Right hindlimb (tissue), 1 donor: ENCODE results near the gene SPRED2.

Experiments
- DNase-seq: peaks from one replicate; pipeline ENCODE4 v3.0.0-alpha.2; 2018

SPRED2 gene

GRCh38 chr2:65438137-65438899 is 5.9 kb upstream of the SPRED2 start:
- DNase-seq, result no peak

GRCh38 chr2:65437392-65438135 is 5.2 kb upstream of the SPRED2 start:
- DNase-seq, result no peak

DNA sequence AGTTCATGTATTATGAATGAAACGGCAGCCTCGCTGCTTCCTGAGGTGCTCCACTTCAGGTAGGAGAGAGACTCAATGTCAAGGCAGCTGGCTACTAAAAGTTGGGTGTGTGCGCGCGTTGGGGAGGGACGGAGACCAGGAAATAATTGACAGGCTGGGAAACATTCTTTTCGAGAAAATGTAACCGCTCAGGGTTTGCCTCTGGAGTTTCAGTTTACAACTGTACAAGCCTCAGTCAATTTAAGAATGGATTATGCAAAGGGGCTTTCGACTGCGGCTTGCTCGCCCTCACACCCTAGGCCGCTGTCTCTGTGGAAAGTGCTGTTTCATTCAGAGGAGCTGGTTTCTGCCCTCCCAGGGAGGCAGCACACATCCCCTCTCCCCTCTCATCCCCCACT is 4.4 kb upstream of the SPRED2 start:
- DNase-seq, result no peak

DNA sequence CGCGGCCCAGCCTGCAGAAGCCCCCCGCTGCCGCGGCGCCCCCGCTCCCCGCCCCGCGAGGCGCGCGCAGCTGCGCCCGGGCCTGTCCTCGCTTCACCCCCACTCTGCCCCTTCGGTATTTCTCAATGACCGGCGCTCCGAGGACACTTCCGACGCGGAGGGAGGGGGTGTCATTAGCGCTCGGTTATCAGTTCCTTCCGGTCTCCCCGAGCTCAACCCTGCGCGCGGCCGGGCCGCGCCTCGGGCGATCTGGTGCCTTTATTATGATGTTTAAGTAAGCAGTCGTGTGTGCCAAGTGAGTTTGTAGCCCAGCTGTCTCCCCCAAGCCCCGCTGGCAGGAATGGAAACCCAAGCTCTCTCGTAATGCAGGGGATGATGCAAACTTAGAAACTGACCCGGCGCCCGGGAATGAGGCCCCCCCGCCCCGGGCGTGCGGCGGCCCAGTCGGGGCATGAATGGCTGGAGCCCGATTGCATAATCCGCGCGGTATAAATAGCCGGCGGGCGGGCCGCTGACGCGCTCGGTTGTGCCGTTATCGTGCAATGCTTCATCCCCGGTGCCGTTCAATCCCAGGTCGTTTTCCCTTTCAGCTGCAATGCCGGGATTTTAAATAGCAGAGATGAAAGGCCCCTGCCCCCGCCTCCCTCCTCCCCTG is 3.9 kb upstream of the SPRED2 start:
- peak; percentile 93 for DNase-seq

- DNase-seq, result peak; percentile 96
Measured at GRCh38 chr2:65435625-65436168, 3.3 kb upstream of the SPRED2 start.

DNA sequence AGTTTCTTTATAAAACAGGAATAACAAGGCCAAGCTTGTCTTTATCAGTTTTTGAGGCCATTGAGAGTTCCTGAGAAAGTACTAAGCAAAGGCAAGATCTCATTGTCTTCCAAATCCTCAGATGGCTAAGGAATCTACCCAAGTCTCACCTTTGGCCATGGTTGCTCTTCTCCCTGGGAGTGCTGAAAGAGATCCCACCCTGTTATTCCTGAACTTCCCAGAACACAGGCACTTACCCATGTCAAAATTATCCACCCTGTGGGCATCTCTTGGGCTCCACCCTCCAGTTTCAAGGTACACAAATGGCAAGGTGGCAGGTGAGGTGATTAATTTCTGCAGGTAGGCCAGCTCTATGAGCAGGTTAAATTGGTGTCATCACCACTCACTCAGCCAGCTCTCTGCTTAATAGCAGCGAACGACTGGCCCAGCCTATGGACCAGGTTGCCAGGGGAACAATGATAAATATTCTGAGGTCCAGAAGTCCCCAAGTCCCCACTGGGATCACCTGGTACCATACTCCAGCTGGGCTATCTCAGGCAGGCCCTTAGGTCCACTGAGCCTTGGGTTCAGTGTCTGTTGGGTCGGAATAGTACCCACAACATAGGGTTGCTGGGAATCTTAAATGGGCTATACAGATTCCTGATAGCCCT is 2.3 kb upstream of the SPRED2 start:
- no peak for DNase-seq

- DNase-seq, result peak; percentile 63
Measured at GRCh38 chr2:65431421-65432226, 775 bp downstream of the SPRED2 start.

DNA sequence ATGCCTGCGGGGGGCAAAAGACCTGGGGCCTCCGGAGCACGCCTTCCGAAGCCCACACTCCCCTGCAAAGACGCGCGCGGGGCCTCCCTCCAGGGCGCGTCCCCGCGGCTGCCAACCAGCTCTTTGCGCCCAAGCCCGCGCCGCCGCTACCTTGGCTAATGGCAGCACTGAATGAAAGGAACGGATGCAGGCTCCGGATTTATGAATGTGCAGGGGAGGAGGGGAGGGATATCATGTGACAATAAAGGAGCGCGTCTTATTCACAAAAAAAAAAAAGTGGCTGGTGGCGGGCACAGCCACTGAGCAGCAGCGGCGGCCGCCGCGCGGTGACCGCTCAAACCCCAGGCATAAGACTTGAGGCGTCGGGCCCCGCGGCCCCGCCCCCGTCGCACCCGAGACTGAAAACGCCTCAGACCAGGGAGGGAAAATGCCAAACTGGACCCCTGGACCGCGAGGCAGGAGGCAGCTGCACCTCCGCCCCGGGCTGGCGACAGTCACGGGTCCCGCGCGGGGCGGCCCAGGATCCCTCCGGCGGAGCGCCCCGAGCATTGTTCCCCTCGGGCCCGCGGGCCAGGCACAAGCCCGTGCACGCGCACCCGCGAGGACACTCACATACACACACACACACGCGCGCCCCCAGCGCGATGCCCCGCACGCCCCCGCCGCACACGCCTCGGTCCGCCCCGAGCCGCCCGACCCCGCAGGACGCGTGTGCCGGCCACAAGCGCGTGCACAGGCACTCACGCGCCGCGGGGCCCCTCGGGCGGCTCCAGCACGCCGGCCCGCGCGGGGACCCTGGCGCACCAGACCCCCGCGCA is 1.6 kb downstream of the SPRED2 start:
- peak; percentile 69 for DNase-seq

- DNase-seq, result no peak
Measured at GRCh38 chr2:65429786-65430602, 2.4 kb downstream of the SPRED2 start.

DNA sequence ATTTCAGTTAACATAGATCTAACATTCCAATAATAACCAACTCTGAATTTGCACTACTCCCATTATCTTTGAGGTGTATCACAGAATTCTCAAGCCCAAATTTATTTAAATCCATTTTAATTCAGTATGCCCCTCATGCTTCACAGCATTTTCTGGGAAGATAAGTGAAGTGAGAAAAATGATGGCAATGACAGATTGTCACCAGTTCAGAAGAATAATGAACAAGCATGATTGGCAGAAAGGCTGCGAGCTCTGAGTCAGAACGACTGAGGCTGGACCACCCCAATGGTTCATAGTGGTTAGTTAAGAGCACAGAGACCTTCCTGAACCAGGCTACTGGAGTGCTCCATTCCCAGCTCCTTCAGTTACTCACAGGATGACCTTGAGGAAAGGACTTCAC is 4.9 kb downstream of the SPRED2 start:
- DNase-seq, result no peak

DNA sequence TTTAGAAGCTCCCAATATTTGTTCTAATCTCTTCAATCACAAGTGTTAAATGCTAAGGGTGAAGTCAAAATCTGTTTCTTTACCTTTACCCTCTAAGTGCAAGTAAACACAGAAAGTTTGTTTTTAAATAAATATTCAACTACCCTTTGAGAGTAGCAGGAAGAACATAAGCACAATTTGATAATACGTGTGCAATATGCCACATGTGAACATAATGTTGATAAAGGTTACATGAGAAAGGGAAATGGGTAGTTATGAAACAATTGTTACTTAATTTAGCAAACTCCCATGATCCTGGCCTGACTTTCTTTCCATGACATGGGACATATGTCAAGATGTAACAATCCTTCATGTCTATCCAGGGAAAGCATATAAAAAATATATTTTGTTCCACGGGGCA is 7.1 kb downstream of the SPRED2 start:
- no peak for DNase-seq

DNA sequence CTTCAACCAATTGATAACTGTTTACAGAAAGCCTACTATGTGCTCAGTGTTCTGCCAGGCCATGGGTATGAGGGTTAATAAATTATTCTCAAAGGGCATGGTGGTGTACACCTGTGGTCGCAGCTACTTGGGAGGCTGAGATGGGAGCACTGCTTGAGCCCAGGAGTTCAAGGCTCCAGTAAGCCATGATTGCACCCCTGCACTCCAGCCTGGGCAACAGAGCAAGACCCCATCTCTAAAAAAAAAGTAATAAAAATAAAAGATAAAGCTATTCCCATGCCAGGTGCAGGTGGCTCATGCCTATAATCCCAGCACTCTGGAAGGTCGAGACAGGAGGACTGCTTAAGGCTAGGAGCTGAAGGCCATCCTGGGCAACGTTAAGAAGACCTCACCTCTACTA is 8.0 kb downstream of the SPRED2 start:
- DNase-seq, result no peak

- DNase-seq, result no peak
Measured at GRCh38 chr2:65421432-65421748, 11.0 kb downstream of the SPRED2 start.

- DNase-seq, result no peak
Measured at GRCh38 chr2:65420712-65421431, 11.5 kb downstream of the SPRED2 start.

- DNase-seq, result no peak
Measured at GRCh38 chr2:65417509-65418085, 14.8 kb downstream of the SPRED2 start.

DNA sequence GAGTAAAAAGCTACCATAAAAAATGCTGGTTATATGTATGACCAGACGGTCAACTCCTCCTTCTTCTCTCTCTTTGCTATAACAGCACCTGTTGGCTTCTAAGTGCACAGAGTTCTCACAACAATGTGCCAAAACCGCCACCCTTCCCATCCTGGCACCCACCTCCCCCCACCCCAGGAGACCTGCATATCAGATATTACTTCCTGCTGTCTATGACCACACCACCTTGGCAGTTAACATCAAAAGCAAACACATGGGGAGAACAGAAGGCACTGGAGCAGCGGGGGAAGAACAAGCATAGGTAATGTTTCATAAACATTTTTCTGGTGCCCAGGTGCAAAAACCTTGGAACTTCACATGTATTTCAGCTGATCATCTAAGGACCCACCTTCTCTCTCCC is 15.5 kb downstream of the SPRED2 start:
- DNase-seq, result no peak

DNA sequence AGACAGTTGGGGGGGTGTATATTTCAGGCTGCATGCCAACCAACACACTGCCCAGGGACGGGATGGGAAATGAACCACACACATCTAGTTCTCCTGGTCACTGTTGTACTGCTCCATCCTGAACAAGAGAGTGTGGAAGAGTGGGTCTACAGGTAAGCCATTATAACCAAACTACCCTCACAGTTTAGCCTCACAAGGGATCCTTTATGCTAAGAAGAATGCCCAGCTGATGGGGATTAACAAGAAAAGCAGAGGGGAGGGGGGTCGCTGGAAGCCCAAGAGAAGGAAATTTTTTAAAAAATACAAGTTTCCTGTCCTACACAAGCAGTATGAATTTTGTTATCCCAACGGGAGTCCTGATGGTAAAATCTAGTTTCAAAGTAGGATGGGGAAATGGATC is 16.1 kb downstream of the SPRED2 start:
- no peak for DNase-seq

GRCh38 chr2:65415091-65415490 is 17.3 kb downstream of the SPRED2 start:
- DNase-seq, result no peak

DNA sequence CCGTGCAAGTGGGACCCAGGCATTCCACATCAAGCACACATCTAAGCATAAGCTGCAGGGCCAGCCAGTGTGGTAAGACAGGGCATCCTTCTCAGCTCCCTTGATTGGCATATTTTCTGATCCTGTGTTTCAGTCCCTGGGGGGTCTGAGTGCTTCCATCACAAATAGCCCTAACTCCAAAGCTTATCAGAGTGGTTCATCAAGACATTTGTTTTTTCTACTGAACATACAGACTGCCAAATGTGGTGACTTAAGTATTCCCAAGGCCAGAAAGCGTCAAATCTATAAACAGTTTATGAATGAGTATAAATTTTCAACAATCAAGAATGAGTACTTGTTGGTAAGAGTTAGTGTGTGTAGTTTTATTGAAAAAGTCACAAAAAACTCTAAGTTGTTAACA is 18.8 kb downstream of the SPRED2 start:
- DNase-seq, result no peak

DNA sequence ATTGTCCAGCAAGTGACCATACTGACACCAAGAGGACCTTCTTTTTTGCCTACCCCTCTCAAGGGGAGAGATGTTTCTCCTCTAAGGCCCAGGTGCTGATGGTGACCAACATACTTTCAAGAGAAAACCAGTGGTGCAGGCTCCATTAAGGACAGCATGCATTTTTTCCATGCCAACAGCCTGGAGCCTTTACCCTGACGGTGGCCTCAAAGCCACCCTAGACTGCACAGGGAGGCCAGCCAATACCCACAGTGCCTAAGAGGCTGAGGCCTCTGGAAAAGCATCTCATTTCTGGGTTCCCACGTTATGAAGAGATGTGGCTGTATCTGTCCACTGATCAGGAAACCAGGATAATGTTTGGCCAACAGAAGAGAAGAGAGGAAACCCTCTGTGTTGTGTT is 19.3 kb downstream of the SPRED2 start:
- DNase-seq, result no peak
